Left ventricle myocardium superior (tissue), 1 donor: ENCODE data around the gene RSRC1. TPM values are rescaled to one million over a fixed set of nuclear protein-coding genes. Genes with fewer than 3 reads are reported as not detected.
"Not testable (repeated sequence)": the region's sequence is repeated elsewhere in the genome, so short reads cannot be mapped to it uniquely, and the experiment has no call there.

ENCODE experiments used
- ATAC-seq: fragments of 200-7000 bp; cut with Tn5 transposase; one replicate; pipeline ENCODE4 v1.9.1; 2020; ENCODE audit warnings: mild to moderate bottlenecking, moderate library complexity
- DNase-seq: peaks from one replicate; pipeline ENCODE4 v3.0.0-alpha.2; 2020
- intact Hi-C: fragments of 100-400 bp; cut with micrococcal nuclease; formaldehyde crosslinking; loops from one replicate; pipeline ENCODE4 v1.11.0; 2022
- total RNA-seq: library from RNA; stranded (reverse); fragmentation: NEBNext Ultra II Directional; extraction: Animal tissue kit (Norgen Biotek cat#: 25700); gene quantifications from one replicate; pipeline ENCODE4 v1.2.1, GENCODE V29; 2021
- donor health status: DM: no; HTN: yes; CAD: no; lungs with severe emphysema.

The RSRC1 gene
- total RNA-seq, 1 donor from 2014 or later: 20.6 TPM

- DNase-seq: no peak
- intact Hi-C loops: loop anchor here (5.0 kb wide), 1 partner anchor 915 kb away; no protein-coding TSS in a partner anchor
- no peak for ATAC-seq
These were observed 422.3 kb downstream of the RSRC1 start for GRCh38 chr3:158532099-158532734.

- DNase-seq: no peak
- intact Hi-C loops: no loop called here
- ATAC-seq: no peak
These were observed 426.0 kb downstream of the RSRC1 start for GRCh38 chr3:158535918-158536317.

- intact Hi-C loops: no loop called here
- ATAC-seq (peak; percentile 60), DNase-seq (no peak)
These were observed 429.6 kb downstream of the RSRC1 start for GRCh38 chr3:158539414-158540014.

GRCh38 chr3:158540066-158540465 is 430.2 kb downstream of the RSRC1 start:
- intact Hi-C loops: no loop called here
- ATAC-seq (no peak), DNase-seq (no peak)

GRCh38 chr3:158548691-158549090 is 438.8 kb downstream of the RSRC1 start:
- ATAC-seq (no peak), DNase-seq (no peak)
- intact Hi-C loops: no loop called here

- DNase-seq, ATAC-seq, intact Hi-C loops: not testable (repeated sequence)
These were observed 440.0 kb downstream of the RSRC1 start for GRCh38 chr3:158549938-158550337.

GRCh38 chr3:158552124-158552523 is 442.2 kb downstream of the RSRC1 start:
- no peak for ATAC-seq
- intact Hi-C loops: no loop called here

GRCh38 chr3:158559504-158559903 is 449.6 kb downstream of the RSRC1 start:
- DNase-seq (no peak), ATAC-seq (no peak)
- intact Hi-C loops: no loop called here

More at GRCh38 chr3:158552124-158552523, 442.2 kb downstream of the RSRC1 start:
- no peak for DNase-seq

GRCh38 chr3:158560979-158561378 is 451.1 kb downstream of the RSRC1 start:
- ATAC-seq: peak; percentile 46
- intact Hi-C loops: no loop called here
- no peak for DNase-seq

- DNase-seq: no peak
- ATAC-seq: peak; percentile 43
- intact Hi-C loops: no loop called here
These were observed 452.8 kb downstream of the RSRC1 start for GRCh38 chr3:158562674-158563073.

- ATAC-seq: peak; percentile 83
- intact Hi-C loops: no loop called here
- no peak for DNase-seq
These were observed 453.2 kb downstream of the RSRC1 start for GRCh38 chr3:158563076-158563475.

GRCh38 chr3:158565076-158565475 is 455.2 kb downstream of the RSRC1 start:
- DNase-seq: no peak
- ATAC-seq: no peak
- intact Hi-C loops: no loop called here

- no peak for ATAC-seq
- DNase-seq: no peak
- intact Hi-C loops: no loop called here
These were observed 458.9 kb downstream of the RSRC1 start for GRCh38 chr3:158568784-158569183.

GRCh38 chr3:158569794-158570193 is 459.9 kb downstream of the RSRC1 start:
- peak; percentile 46 for DNase-seq
- intact Hi-C loops: no loop called here
- ATAC-seq: peak; percentile 4

- intact Hi-C loops: no loop called here
- DNase-seq (peak; percentile 99), ATAC-seq (peak; percentile 98)
These were observed 461.3 kb downstream of the RSRC1 start, which contains the start of gene MLF1 for GRCh38 chr3:158570999-158571702. Gene MLF1 (plus strand): TSS chr3:158571194. CDS start chr3:158571301, 107 bp downstream.

- intact Hi-C loops: no loop called here
- DNase-seq (no peak), ATAC-seq (no peak)
These were observed 462.3 kb downstream of the RSRC1 start for GRCh38 chr3:158571969-158572765.

- intact Hi-C loops: no loop called here
- ATAC-seq (no peak), DNase-seq (no peak)
These were observed 462.8 kb downstream of the RSRC1 start for GRCh38 chr3:158572766-158573060.

- intact Hi-C loops: no loop called here
- DNase-seq: no peak
- ATAC-seq: no peak
These were observed 463.8 kb downstream of the RSRC1 start for GRCh38 chr3:158573714-158574113.

- intact Hi-C loops: no loop called here
- no peak for ATAC-seq
- DNase-seq: no peak
These were observed 464.8 kb downstream of the RSRC1 start for GRCh38 chr3:158574646-158575045.

GRCh38 chr3:158590223-158590622 is 480.3 kb downstream of the RSRC1 start:
- ATAC-seq (no peak), DNase-seq (no peak)
- intact Hi-C loops: no loop called here
